ENCODE results near the gene MAN1C1. TPM values are rescaled to one million over a fixed set of nuclear protein-coding genes. Genes with fewer than 3 reads are reported as not detected.
"Not testable (repeated sequence)": the region's sequence is repeated elsewhere in the genome, so short reads cannot be mapped to it uniquely, and the experiment has no call there.

Gene MAN1C1
- total RNA-seq, 1 experiment from 2014 or later: 1.2 TPM

GRCh38 chr1:25699059-25699458 lies 82.5 kb downstream of the MAN1C1 start:
- H3K9ac ChIP-seq (ENCODE audit: low read length); ATAC-seq; POLR2A ChIA-PET; H2AFZ ChIP-seq (ENCODE audit: low read depth, low read length, poor library complexity, severe bottlenecking); H3K4me3 ChIP-seq (replicated peaks in 1 of 2; ENCODE audit: low read depth in 1 of 2, low read length in 2 of 2); CTCF ChIA-PET; intact Hi-C loops (cut with micrococcal nuclease); RAD21 ChIA-PET (ENCODE audit: low non-redundant PET in 1 of 2, low total read pairs in 2 of 2, uncharacterized antibody in 2 of 2, unreplicated experiment in 2 of 2); DNase-seq (ENCODE audit: low read depth, low spot score); H3K27me3 ChIP-seq (ENCODE audit: insufficient read depth, low read length); H3K9me2 ChIP-seq (ENCODE audit: insufficient read depth); H3K4me2 ChIP-seq (ENCODE audit: low read length); H3K9me3 ChIP-seq (ENCODE audit: control insufficient read depth in 1 of 2, insufficient read depth in 1 of 2, low read depth in 1 of 2, low read length in 2 of 2); H4K20me1 ChIP-seq (ENCODE audit: insufficient read depth); H3K79me2 ChIP-seq (ENCODE audit: insufficient read depth, low read length); H3K27ac ChIP-seq (ENCODE audit: low read depth, low read length); BruUV-seq (replicated peaks); H3K36me3 ChIP-seq (ENCODE audit: control insufficient read depth in 1 of 2, insufficient read depth in 2 of 2, low read length in 2 of 2): not testable (repeated sequence)
- H3K4me1 ChIP-seq (ENCODE audit: control insufficient read depth in 1 of 2, insufficient read depth in 2 of 2, low read length in 2 of 2): peaks cover 3 to 14% of the 10 kb centered on the region in 2 experiments; a peak in 3 of 4 replicates

- Histone ChIP-seq H2AFZ (ENCODE audit: low read depth, low read length, poor library complexity, severe bottlenecking) (no peak overlapping the region), H3K79me2 (ENCODE audit: insufficient read depth, low read length) (no peaks in the 10 kb centered on the region), H3K4me2 (ENCODE audit: low read length) (no peak overlapping the region), H4K20me1 (ENCODE audit: insufficient read depth) (no peaks in the 10 kb centered on the region), H3K9me3 (ENCODE audit: control insufficient read depth in 1 of 2, insufficient read depth in 1 of 2, low read depth in 1 of 2, low read length in 2 of 2) (no peaks in the 10 kb centered on the region), H3K4me1 (ENCODE audit: control insufficient read depth in 1 of 2, insufficient read depth in 2 of 2, low read length in 2 of 2) (peaks cover 3 to 14% of the 10 kb centered on the region in 2 experiments; a peak in 3 of 4 replicates), H3K27me3 (ENCODE audit: insufficient read depth, low read length) (no peaks in the 10 kb centered on the region), H3K9me2 (ENCODE audit: insufficient read depth) (no peaks in the 10 kb centered on the region), H3K4me3 (replicated peaks in 1 of 2; ENCODE audit: low read depth in 1 of 2, low read length in 2 of 2) (no peak overlapping the region), H3K9ac (ENCODE audit: low read length) (no peak overlapping the region), H3K36me3 (ENCODE audit: control insufficient read depth in 1 of 2, insufficient read depth in 2 of 2, low read length in 2 of 2) (no peaks in the 10 kb centered on the region), H3K27ac (ENCODE audit: low read depth, low read length) (no peak overlapping the region)
- intact Hi-C loops (cut with micrococcal nuclease): no loop called here
- ChIA-PET POLR2A (no interaction called here), CTCF (no interaction called here), RAD21 (ENCODE audit: low non-redundant PET in 1 of 2, low total read pairs in 2 of 2, uncharacterized antibody in 2 of 2, unreplicated experiment in 2 of 2) (no interaction called here)
- TF ChIP-seq REST (IDR thresholded peaks at IDR 0.05; ENCODE audit: low read depth): no peak
- no peak for TF ChIP-seq CTCF (IDR thresholded peaks at IDR 0.05 in 2 of 3, conservative IDR thresholded peaks at IDR 0.05 in 1 of 3; ENCODE audit: borderline replicate concordance in 1 of 3, insufficient read depth in 1 of 3, low read depth in 2 of 3, low read length in 2 of 3)
- ATAC-seq: no peak
- DNase-seq (ENCODE audit: low read depth, low spot score): no peak
- no TSS peak for BruUV-seq (replicated peaks)
Observed at GRCh38 chr1:25699500-25700143, 83.0 kb downstream of the MAN1C1 start.

All from HCT116 (cell line).